Type B pancreatic cell (in vitro differentiated cells): ENCODE data around the gene MRPS27. TPM values are rescaled to one million over a fixed set of nuclear protein-coding genes. Genes with fewer than 3 reads are reported as not detected.
"Not testable (repeated sequence)": the region's sequence is repeated elsewhere in the genome, so short reads cannot be mapped to it uniquely, and the experiment has no call there.

ENCODE experiments used
- DNase-seq: peaks from one replicate; pipeline ENCODE4 v3.0.0; 2021; ENCODE audit warnings: mixed read lengths; ENCODE audit not compliant: unreplicated experiment; ENCODE audit errors: extremely low spot score
- H3K27ac Mint-ChIP-seq: 2 replicates; pipeline ENCODE4 v1.8.0; 2021; ENCODE audit warnings: mild to moderate bottlenecking, mixed read lengths
- H3K27me3 Mint-ChIP-seq: 2 replicates; pipeline ENCODE4 v1.8.0; 2021; ENCODE audit warnings: mixed read lengths
- H3K36me3 Mint-ChIP-seq: 2 replicates; pipeline ENCODE4 v1.8.0; 2021; ENCODE audit warnings: mixed read lengths
- H3K4me1 Mint-ChIP-seq: one replicate; pipeline ENCODE4 v1.8.0; 2021; ENCODE audit warnings: mixed read lengths; ENCODE audit not compliant: unreplicated experiment
- H3K4me3 Mint-ChIP-seq: 2 replicates; pipeline ENCODE4 v1.8.0; 2021; ENCODE audit warnings: mild to moderate bottlenecking, mixed read lengths
- H3K9me3 Mint-ChIP-seq: 2 replicates; pipeline ENCODE4 v1.8.0; 2021; ENCODE audit warnings: mixed read lengths
- CTCF ChIP-seq: fragments of 200-600 bp; sonication (generic); conservative IDR thresholded peaks from 2 replicates; pipeline ENCODE4 v1.5.0; 2021; ENCODE audit warnings: antibody characterized with exemption, mild to moderate bottlenecking
- total RNA-seq: library from RNA; stranded (reverse); gene quantifications from 2 replicates; pipeline ENCODE4 v1.2.1, GENCODE V29; 2021; ENCODE audit warnings: low replicate concordance

MRPS27 gene
- total RNA-seq, 1 donor from 2014 or later = 66.3 TPM

- Mint-ChIP-seq H3K27ac (peak overlapping the region; percentile 62), H3K36me3 (peaks cover 38% of the 10 kb centered on the region), H3K4me1 (peaks cover 18% of the 10 kb centered on the region), H3K4me3 (no peak overlapping the region), H3K27me3 (no peaks in the 10 kb centered on the region), H3K9me3 (no peaks in the 10 kb centered on the region)
- no peak for DNase-seq
- TF ChIP-seq CTCF = no peak
Measured at GRCh38 chr5:72302171-72302570, 17.9 kb downstream of the MRPS27 start.

GRCh38 chr5:72301557-72301956, 18.5 kb downstream of the MRPS27 start:
- Mint-ChIP-seq H3K36me3 (peaks cover 38% of the 10 kb centered on the region), H3K27me3 (no peaks in the 10 kb centered on the region), H3K4me1 (peaks cover 18% of the 10 kb centered on the region), H3K9me3 (no peaks in the 10 kb centered on the region), H3K27ac (no peak overlapping the region), H3K4me3 (no peak overlapping the region)
- no peak for TF ChIP-seq CTCF
- DNase-seq = no peak

- H3K9me3 Mint-ChIP-seq = no peaks in the 10 kb centered on the region
- peaks cover 42% of the 10 kb centered on the region for H3K36me3 Mint-ChIP-seq
- H3K4me3 Mint-ChIP-seq = no peak overlapping the region
- TF ChIP-seq CTCF = peak; percentile 31
- DNase-seq = no peak
- H3K27ac Mint-ChIP-seq = no peak overlapping the region
- no peaks in the 10 kb centered on the region for H3K27me3 Mint-ChIP-seq
- H3K4me1 Mint-ChIP-seq = peaks cover 18% of the 10 kb centered on the region
Measured at GRCh38 chr5:72300590-72301339, 19.3 kb downstream of the MRPS27 start.

GRCh38 chr5:72298711-72299110, 21.3 kb downstream of the MRPS27 start:
- Mint-ChIP-seq H3K9me3 (no peaks in the 10 kb centered on the region), H3K27ac (no peak overlapping the region)

GRCh38 chr5:72298136-72298535, 21.9 kb downstream of the MRPS27 start:
- H3K27me3 Mint-ChIP-seq, H3K27ac Mint-ChIP-seq, H3K9me3 Mint-ChIP-seq, H3K4me3 Mint-ChIP-seq, DNase-seq: not testable (repeated sequence)
- peaks cover 13% of the 10 kb centered on the region for H3K4me1 Mint-ChIP-seq
- H3K36me3 Mint-ChIP-seq = peaks cover 45% of the 10 kb centered on the region

More at GRCh38 chr5:72298711-72299110, 21.3 kb downstream of the MRPS27 start:
- TF ChIP-seq CTCF = no peak
- Mint-ChIP-seq H3K4me3 (no peak overlapping the region), H3K4me1 (peaks cover 13% of the 10 kb centered on the region), H3K36me3 (peaks cover 45% of the 10 kb centered on the region), H3K27me3 (no peaks in the 10 kb centered on the region)
- DNase-seq = no peak

GRCh38 chr5:72296256-72296655, 23.8 kb downstream of the MRPS27 start:
- Mint-ChIP-seq H3K4me3 (no peak overlapping the region), H3K4me1 (peaks cover 1% of the 10 kb centered on the region)
- no peak for DNase-seq

More at GRCh38 chr5:72296256-72296655, 23.8 kb downstream of the MRPS27 start:
- TF ChIP-seq CTCF = no peak
- Mint-ChIP-seq H3K9me3 (no peaks in the 10 kb centered on the region), H3K27ac (no peak overlapping the region), H3K36me3 (peaks cover 32% of the 10 kb centered on the region), H3K27me3 (no peaks in the 10 kb centered on the region)
